GM23338 (cell line): ENCODE measurements around the gene DCUN1D2.

Source experiments
- CREB1 ChIP-seq: fragments of 250-450 bp; sonication (Bioruptor Pico); IDR thresholded peaks from 2 replicates; pipeline ENCODE4 v1.5.0; 2020; ENCODE audit warnings: low read depth, mild to moderate bottlenecking, moderate library complexity
- EZH2 ChIP-seq: fragments of 200-600 bp; sonication (generic); IDR thresholded peaks from one replicate; pipeline ENCODE4 v1.8.0; 2017; ENCODE audit warnings: antibody characterized with exemption, mild to moderate bottlenecking, low read depth; ENCODE audit not compliant: unreplicated experiment
- EZH2phosphoT487 ChIP-seq: fragments of 200-600 bp; sonication (generic); IDR thresholded peaks from one replicate; pipeline ENCODE4 v1.8.1; 2018; ENCODE audit warnings: antibody characterized with exemption; ENCODE audit not compliant: unreplicated experiment
- JUNB ChIP-seq: IDR thresholded peaks from one replicate; pipeline ENCODE4 v1.6.1; 2016; ENCODE audit warnings: antibody characterized with exemption; ENCODE audit not compliant: unreplicated experiment
- NANOG ChIP-seq: IDR thresholded peaks from 2 replicates; pipeline ENCODE4 v1.6.1; 2016; ENCODE audit warnings: antibody characterized with exemption, borderline replicate concordance
- POLR2AphosphoS5 ChIP-seq: IDR thresholded peaks from 2 replicates; pipeline ENCODE4 v1.6.1; 2016; ENCODE audit warnings: antibody characterized with exemption, low read depth
- STAT1 ChIP-seq: IDR thresholded peaks from one replicate; pipeline ENCODE4 v1.6.1; 2016; ENCODE audit warnings: antibody characterized with exemption; ENCODE audit not compliant: unreplicated experiment
- ZNF114 ChIP-seq: fragments of 250-450 bp; sonication (Bioruptor Pico); IDR thresholded peaks from 2 replicates; pipeline ENCODE4 v1.5.0; 2020; ENCODE audit warnings: mild to moderate bottlenecking, moderate library complexity
- ZNF331 ChIP-seq: fragments of 250-450 bp; sonication (Bioruptor Pico); IDR thresholded peaks from 2 replicates; pipeline ENCODE4 v1.5.0; 2020; ENCODE audit warnings: low read depth, mild to moderate bottlenecking, moderate library complexity
- TF ChIP-seq, protein P1 (sequence below), 2 experiments: fragments of 200-600 bp in 1 of 2; sonication (generic) in 1 of 2; conservative IDR thresholded peaks; 2 replicates each; pipeline versions ENCODE4 v1.5.1 to v1.6.1; 2016 to 2017; ENCODE audit warnings: antibody characterized with exemption in 2 of 2, low read depth in 2 of 2, mild to moderate bottlenecking in 2 of 2, moderate library complexity in 1 of 2
- TF ChIP-seq, protein P2 (sequence below): IDR thresholded peaks from 2 replicates; pipeline ENCODE4 v1.6.1; 2016; ENCODE audit warnings: antibody characterized with exemption
- TF ChIP-seq, protein P3 (sequence below): IDR thresholded peaks from one replicate; pipeline ENCODE4 v1.6.1; 2018; ENCODE audit warnings: antibody characterized with exemption; ENCODE audit not compliant: unreplicated experiment
- TF ChIP-seq, protein P4 (sequence below): fragments of 250-450 bp; sonication (Bioruptor Pico); IDR thresholded peaks from 2 replicates; pipeline ENCODE4 v1.5.0; 2020; ENCODE audit warnings: mild to moderate bottlenecking, moderate library complexity

DNA sequence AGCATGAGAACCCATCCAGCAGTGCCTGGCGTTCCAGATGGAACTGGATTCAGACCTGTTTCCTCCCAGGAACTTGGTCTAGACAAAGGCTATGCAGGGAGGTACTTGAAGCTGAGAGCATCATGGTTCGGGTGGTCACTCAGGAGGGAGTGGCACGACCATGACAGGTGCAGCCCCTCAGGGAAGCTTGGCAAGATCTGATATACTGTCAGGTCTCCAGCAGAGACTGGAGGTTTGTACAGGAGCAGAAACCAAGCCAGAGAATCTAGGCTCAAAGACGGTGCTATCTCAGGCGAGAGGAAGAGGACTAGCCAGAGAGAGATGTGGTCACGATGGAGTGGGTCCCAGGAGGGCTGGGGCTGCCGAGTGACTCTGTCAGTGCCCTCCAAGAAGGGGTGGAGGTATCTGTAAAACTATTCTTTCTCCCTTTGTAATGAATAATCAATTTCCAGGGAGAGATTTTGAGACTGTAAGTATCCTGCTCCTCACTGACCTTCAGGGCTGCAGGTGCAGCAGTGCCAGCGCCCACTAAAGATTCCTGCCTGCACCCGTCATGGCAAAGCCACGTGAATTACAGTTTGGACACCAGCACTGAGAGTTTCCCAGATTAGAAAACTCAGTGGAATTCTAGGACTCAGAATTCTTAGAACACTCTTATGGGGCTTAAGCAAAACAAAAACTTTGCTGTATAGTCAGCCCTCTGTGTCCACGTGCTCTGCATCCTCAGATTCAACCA lies 10.2 kb upstream of the DCUN1D2 start:
- no peak for TF ChIP-seq CREB1 (CRISPR knock-in tag)
- TF ChIP-seq ZNF114 (CRISPR knock-in tag): no peak
- TF ChIP-seq, protein P1, sequence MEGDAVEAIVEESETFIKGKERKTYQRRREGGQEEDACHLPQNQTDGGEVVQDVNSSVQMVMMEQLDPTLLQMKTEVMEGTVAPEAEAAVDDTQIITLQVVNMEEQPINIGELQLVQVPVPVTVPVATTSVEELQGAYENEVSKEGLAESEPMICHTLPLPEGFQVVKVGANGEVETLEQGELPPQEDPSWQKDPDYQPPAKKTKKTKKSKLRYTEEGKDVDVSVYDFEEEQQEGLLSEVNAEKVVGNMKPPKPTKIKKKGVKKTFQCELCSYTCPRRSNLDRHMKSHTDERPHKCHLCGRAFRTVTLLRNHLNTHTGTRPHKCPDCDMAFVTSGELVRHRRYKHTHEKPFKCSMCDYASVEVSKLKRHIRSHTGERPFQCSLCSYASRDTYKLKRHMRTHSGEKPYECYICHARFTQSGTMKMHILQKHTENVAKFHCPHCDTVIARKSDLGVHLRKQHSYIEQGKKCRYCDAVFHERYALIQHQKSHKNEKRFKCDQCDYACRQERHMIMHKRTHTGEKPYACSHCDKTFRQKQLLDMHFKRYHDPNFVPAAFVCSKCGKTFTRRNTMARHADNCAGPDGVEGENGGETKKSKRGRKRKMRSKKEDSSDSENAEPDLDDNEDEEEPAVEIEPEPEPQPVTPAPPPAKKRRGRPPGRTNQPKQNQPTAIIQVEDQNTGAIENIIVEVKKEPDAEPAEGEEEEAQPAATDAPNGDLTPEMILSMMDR (conservative IDR thresholded peaks at IDR 0.05; ENCODE audit: low read depth in 2 of 2): no peak
- no peak for TF ChIP-seq POLR2AphosphoS5
- TF ChIP-seq EZH2: no peak
- TF ChIP-seq, protein P2, sequence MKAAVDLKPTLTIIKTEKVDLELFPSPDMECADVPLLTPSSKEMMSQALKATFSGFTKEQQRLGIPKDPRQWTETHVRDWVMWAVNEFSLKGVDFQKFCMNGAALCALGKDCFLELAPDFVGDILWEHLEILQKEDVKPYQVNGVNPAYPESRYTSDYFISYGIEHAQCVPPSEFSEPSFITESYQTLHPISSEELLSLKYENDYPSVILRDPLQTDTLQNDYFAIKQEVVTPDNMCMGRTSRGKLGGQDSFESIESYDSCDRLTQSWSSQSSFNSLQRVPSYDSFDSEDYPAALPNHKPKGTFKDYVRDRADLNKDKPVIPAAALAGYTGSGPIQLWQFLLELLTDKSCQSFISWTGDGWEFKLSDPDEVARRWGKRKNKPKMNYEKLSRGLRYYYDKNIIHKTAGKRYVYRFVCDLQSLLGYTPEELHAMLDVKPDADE: no peak
- TF ChIP-seq EZH2phosphoT487: no peak
- TF ChIP-seq JUNB: no peak
- TF ChIP-seq, protein P3, sequence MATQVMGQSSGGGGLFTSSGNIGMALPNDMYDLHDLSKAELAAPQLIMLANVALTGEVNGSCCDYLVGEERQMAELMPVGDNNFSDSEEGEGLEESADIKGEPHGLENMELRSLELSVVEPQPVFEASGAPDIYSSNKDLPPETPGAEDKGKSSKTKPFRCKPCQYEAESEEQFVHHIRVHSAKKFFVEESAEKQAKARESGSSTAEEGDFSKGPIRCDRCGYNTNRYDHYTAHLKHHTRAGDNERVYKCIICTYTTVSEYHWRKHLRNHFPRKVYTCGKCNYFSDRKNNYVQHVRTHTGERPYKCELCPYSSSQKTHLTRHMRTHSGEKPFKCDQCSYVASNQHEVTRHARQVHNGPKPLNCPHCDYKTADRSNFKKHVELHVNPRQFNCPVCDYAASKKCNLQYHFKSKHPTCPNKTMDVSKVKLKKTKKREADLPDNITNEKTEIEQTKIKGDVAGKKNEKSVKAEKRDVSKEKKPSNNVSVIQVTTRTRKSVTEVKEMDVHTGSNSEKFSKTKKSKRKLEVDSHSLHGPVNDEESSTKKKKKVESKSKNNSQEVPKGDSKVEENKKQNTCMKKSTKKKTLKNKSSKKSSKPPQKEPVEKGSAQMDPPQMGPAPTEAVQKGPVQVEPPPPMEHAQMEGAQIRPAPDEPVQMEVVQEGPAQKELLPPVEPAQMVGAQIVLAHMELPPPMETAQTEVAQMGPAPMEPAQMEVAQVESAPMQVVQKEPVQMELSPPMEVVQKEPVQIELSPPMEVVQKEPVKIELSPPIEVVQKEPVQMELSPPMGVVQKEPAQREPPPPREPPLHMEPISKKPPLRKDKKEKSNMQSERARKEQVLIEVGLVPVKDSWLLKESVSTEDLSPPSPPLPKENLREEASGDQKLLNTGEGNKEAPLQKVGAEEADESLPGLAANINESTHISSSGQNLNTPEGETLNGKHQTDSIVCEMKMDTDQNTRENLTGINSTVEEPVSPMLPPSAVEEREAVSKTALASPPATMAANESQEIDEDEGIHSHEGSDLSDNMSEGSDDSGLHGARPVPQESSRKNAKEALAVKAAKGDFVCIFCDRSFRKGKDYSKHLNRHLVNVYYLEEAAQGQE: no peak
- no peak for TF ChIP-seq STAT1
- no peak for TF ChIP-seq NANOG
- no peak for TF ChIP-seq ZNF331 (CRISPR knock-in tag)
- TF ChIP-seq, protein P4, sequence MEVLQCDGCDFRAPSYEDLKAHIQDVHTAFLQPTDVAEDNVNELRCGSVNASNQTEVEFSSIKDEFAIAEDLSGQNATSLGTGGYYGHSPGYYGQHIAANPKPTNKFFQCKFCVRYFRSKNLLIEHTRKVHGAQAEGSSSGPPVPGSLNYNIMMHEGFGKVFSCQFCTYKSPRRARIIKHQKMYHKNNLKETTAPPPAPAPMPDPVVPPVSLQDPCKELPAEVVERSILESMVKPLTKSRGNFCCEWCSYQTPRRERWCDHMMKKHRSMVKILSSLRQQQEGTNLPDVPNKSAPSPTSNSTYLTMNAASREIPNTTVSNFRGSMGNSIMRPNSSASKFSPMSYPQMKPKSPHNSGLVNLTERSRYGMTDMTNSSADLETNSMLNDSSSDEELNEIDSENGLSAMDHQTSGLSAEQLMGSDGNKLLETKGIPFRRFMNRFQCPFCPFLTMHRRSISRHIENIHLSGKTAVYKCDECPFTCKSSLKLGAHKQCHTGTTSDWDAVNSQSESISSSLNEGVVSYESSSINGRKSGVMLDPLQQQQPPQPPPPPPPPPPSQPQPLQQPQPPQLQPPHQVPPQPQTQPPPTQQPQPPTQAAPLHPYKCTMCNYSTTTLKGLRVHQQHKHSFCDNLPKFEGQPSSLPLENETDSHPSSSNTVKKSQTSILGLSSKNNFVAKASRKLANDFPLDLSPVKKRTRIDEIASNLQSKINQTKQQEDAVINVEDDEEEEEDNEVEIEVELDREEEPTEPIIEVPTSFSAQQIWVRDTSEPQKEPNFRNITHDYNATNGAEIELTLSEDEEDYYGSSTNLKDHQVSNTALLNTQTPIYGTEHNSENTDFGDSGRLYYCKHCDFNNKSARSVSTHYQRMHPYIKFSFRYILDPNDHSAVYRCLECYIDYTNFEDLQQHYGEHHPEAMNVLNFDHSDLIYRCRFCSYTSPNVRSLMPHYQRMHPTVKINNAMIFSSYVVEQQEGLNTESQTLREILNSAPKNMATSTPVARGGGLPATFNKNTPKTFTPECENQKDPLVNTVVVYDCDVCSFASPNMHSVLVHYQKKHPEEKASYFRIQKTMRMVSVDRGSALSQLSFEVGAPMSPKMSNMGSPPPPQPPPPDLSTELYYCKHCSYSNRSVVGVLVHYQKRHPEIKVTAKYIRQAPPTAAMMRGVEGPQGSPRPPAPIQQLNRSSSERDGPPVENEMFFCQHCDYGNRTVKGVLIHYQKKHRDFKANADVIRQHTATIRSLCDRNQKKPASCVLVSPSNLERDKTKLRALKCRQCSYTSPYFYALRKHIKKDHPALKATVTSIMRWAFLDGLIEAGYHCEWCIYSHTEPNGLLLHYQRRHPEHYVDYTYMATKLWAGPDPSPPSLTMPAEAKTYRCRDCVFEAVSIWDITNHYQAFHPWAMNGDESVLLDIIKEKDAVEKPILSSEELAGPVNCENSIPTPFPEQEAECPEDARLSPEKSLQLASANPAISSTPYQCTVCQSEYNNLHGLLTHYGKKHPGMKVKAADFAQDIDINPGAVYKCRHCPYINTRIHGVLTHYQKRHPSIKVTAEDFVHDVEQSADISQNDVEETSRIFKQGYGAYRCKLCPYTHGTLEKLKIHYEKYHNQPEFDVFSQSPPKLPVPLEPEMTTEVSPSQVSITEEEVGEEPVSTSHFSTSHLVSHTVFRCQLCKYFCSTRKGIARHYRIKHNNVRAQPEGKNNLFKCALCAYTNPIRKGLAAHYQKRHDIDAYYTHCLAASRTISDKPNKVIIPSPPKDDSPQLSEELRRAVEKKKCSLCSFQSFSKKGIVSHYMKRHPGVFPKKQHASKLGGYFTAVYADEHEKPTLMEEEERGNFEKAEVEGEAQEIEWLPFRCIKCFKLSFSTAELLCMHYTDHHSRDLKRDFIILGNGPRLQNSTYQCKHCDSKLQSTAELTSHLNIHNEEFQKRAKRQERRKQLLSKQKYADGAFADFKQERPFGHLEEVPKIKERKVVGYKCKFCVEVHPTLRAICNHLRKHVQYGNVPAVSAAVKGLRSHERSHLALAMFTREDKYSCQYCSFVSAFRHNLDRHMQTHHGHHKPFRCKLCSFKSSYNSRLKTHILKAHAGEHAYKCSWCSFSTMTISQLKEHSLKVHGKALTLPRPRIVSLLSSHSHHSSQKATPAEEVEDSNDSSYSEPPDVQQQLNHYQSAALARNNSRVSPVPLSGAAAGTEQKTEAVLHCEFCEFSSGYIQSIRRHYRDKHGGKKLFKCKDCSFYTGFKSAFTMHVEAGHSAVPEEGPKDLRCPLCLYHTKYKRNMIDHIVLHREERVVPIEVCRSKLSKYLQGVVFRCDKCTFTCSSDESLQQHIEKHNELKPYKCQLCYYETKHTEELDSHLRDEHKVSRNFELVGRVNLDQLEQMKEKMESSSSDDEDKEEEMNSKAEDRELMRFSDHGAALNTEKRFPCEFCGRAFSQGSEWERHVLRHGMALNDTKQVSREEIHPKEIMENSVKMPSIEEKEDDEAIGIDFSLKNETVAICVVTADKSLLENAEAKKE: no peak
